Esophagus squamous epithelium (tissue), 5 donors: ENCODE measurements around the gene TNIK. TPM values are rescaled to one million over a fixed set of nuclear protein-coding genes. Genes with fewer than 3 reads are reported as not detected.

Source experiments
- DNase-seq: peaks from one replicate; lab custom pipeline; 2025; lab: John Stamatoyannopoulos, UW
- H3K27ac ChIP-seq, 4 donors: fragments of 200-600 bp; sonication (generic); one replicate each; pipeline ENCODE4 v1.5.1; 2016 to 2019; ENCODE audit warnings: mild to moderate bottlenecking in 1 of 4
- H3K27me3 ChIP-seq, 4 donors: fragments of 200-600 bp; sonication (generic); 1 replicate in 3 of 4; 2 replicates in 1 of 4; pipeline versions ENCODE4 v1.5.1 to v1.6.0; 2017 to 2021; ENCODE audit warnings: antibody characterized with exemption in 1 of 4
- H3K36me3 ChIP-seq, 3 donors: fragments of 200-600 bp; sonication (generic); one replicate each; pipeline ENCODE4 v1.5.1; 2016 to 2019
- H3K4me1 ChIP-seq, 3 donors: fragments of 200-600 bp; sonication (generic); one replicate each; pipeline ENCODE4 v1.5.1; 2017 to 2019
- H3K4me3 ChIP-seq, 4 donors: fragments of 200-600 bp; sonication (generic); 1 replicate in 3 of 4; 2 replicates in 1 of 4; pipeline ENCODE4 v1.5.1; 2016 to 2019; ENCODE audit warnings: mild to moderate bottlenecking in 2 of 4, moderate library complexity in 1 of 4
- H3K9me3 ChIP-seq, 3 donors: fragments of 200-600 bp; sonication (generic); one replicate each; pipeline ENCODE4 v1.5.1; 2016 to 2019
- POLR2A ChIP-seq, 4 donors: fragments of 450-650 bp; IDR thresholded peaks; one replicate each; pipeline ENCODE4 v1.6.1; 2017; ENCODE audit warnings: antibody characterized with exemption in 4 of 4, mild to moderate bottlenecking in 4 of 4, moderate library complexity in 3 of 4
- WGBS, 2 donors: methylation state at CpG; one replicate each; pipeline ENCODE4 v1.1.5; 2018; 5-methylcytosine and 5-hydroxymethylcytosine counted together
- intact Hi-C: fragments of 100-400 bp; cut with DNase I; formaldehyde crosslinking; loops from one replicate; pipeline ENCODE4 v1.15.0; 2022
- total RNA-seq, 4 donors: library from RNA; depleted of rRNA; stranded (reverse); fragments of >200 nt; gene quantifications; one replicate each; pipeline ENCODE4 v1.1.0, GENCODE V29; 2016
- TF ChIP-seq, protein P1 (sequence below), 6 experiments: fragments of 450-650 bp in 4 of 6; fragments of 200-600 bp in 2 of 6; sonication (generic) in 2 of 6; IDR thresholded peaks; one replicate each; pipeline ENCODE4 v1.5.1; 2016 to 2019; ENCODE audit warnings: antibody characterized with exemption in 6 of 6, mild to moderate bottlenecking in 4 of 6, moderate library complexity in 4 of 6
- donor health status: DM: yes; HTN: yes; CAD: no.

Gene TNIK
- total RNA-seq, 4 donors from 2014 or later: 2.2 to 11.6 (median 4.7) TPM

- Histone ChIP-seq H3K4me1 (no peaks in the 10 kb centered on the region), H3K27ac (no peak overlapping the region), H3K27me3 (no peaks in the 10 kb centered on the region), H3K9me3 (no peaks in the 10 kb centered on the region), H3K4me3 (no peak overlapping the region), H3K36me3 (peaks cover 0 to 12% (median 0%) of the 10 kb centered on the region in 3 donors)
- WGBS, 2 donors: 94% methylated on average over 10 of the region's 10 CpGs; no CpG with 5 or more reads in 1 of the 2 donors
- no peak for DNase-seq
- intact Hi-C loops: no loop called here
- TF ChIP-seq, protein P1, sequence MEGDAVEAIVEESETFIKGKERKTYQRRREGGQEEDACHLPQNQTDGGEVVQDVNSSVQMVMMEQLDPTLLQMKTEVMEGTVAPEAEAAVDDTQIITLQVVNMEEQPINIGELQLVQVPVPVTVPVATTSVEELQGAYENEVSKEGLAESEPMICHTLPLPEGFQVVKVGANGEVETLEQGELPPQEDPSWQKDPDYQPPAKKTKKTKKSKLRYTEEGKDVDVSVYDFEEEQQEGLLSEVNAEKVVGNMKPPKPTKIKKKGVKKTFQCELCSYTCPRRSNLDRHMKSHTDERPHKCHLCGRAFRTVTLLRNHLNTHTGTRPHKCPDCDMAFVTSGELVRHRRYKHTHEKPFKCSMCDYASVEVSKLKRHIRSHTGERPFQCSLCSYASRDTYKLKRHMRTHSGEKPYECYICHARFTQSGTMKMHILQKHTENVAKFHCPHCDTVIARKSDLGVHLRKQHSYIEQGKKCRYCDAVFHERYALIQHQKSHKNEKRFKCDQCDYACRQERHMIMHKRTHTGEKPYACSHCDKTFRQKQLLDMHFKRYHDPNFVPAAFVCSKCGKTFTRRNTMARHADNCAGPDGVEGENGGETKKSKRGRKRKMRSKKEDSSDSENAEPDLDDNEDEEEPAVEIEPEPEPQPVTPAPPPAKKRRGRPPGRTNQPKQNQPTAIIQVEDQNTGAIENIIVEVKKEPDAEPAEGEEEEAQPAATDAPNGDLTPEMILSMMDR (IDR thresholded peaks at IDR 0.05): no peak
Observed at GRCh38 chr3:171140246-171140645, 320.0 kb downstream of the TNIK start.

GRCh38 chr3:171138027-171138426, 322.2 kb downstream of the TNIK start:
- no peak for DNase-seq
- Histone ChIP-seq H3K36me3 (peaks cover 0 to 12% (median 0%) of the 10 kb centered on the region in 3 donors), H3K9me3 (no peaks in the 10 kb centered on the region), H3K27me3 (no peaks in the 10 kb centered on the region), H3K4me3 (no peak overlapping the region), H3K4me1 (no peaks in the 10 kb centered on the region), H3K27ac (no peak overlapping the region)
- TF ChIP-seq, protein P1 (IDR thresholded peaks at IDR 0.05): no peak
- TF ChIP-seq POLR2A (IDR thresholded peaks at IDR 0.05): no peak
- intact Hi-C loops: no loop called here
- 94 to 100% methylated on average over 2 of the region's 2 CpGs for WGBS, 2 donors

DNA sequence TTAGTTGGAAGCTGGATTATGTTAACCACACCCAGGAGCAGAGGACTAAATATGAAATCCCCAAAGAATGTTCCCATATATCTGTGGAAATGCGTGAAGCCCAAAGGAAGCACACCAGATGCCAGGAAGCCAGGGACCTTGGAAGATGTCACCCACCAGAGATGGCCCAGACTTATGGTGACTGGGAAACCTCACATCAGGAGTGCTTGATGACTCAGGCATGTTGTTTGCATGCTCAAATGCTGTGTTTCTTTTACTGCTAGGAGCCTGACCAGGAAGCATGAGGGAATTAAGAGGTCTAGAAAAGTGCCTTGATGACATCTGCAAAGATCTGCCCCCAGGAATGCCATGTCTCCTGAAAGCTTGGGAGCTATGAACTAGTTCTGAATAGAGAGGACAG, 324.7 kb downstream of the TNIK start:
- H3K9me3 ChIP-seq: no peaks in the 10 kb centered on the region
- no peaks in the 10 kb centered on the region for H3K27me3 ChIP-seq
- TF ChIP-seq, protein P1 (IDR thresholded peaks at IDR 0.05): no peak
- no peak for TF ChIP-seq POLR2A (IDR thresholded peaks at IDR 0.05)
- H3K4me3 ChIP-seq: no peak overlapping the region
- peaks cover 0 to 11% (median 0%) of the 10 kb centered on the region in 3 donors for H3K36me3 ChIP-seq
- no peaks in the 10 kb centered on the region for H3K4me1 ChIP-seq
- no peak for DNase-seq
- WGBS, 2 donors: 63 to 64% methylated on average over 1 of the region's 1 CpG
- intact Hi-C loops: no loop called here
- no peak overlapping the region for H3K27ac ChIP-seq

DNA sequence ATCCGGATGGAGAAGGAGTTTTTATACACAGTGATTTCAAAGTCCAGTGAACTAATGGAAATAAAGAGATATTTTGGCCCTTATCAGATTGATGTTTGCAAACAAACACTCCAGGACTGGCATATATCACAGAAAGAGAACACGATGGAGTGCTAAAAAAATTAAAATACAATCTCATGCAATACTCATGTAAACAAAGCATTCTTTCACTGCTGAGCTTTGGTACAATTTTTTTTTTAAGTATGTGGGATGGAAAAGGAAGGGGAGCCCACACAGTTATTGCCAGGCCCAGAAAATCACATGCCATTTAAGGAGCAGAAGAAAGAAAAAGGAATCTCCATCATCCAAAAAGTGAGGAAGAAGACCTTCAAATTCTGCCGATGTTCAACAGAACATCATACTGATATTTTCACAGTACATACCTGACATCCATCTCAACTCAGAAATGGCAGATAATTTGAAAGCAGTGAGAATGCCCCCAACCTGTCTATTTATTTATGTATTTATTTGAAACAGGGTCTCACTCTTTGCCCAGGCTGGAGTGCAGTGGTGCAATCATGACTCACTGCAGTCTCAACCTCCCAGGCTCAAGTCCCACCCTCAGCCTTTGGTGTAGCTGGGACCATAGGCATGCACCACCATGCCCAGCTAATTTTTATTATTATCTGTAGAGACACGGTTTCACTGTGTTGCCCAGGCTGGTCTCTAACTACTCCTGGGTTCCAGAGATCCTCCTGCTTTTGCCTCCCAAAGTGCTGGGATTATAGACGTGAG, 326.2 kb downstream of the TNIK start:
- 62 to 75% methylated on average over 5 of the region's 5 CpGs for WGBS, 2 donors
- intact Hi-C loops: no loop called here

GRCh38 chr3:171133337-171133736, 326.9 kb downstream of the TNIK start:
- DNase-seq: no peak
- H3K4me3 ChIP-seq: no peak overlapping the region
- peaks cover 0 to 5% (median 0%) of the 10 kb centered on the region in 3 donors for H3K36me3 ChIP-seq
- H3K9me3 ChIP-seq: no peaks in the 10 kb centered on the region
- intact Hi-C loops: no loop called here
- H3K27me3 ChIP-seq: no peaks in the 10 kb centered on the region
- H3K4me1 ChIP-seq: no peaks in the 10 kb centered on the region
- H3K27ac ChIP-seq: no peak overlapping the region
- 78 to 82% methylated on average over 5 of the region's 5 CpGs for WGBS, 2 donors
- TF ChIP-seq POLR2A (IDR thresholded peaks at IDR 0.05): no peak
- TF ChIP-seq, protein P1 (IDR thresholded peaks at IDR 0.05): no peak

More for the DNA sequence above, 326.2 kb downstream of the TNIK start:
- Histone ChIP-seq H3K4me3 (no peak overlapping the region), H3K4me1 (no peaks in the 10 kb centered on the region), H3K27ac (no peak overlapping the region), H3K36me3 (peaks cover 0 to 5% (median 0%) of the 10 kb centered on the region in 3 donors), H3K9me3 (no peaks in the 10 kb centered on the region), H3K27me3 (no peaks in the 10 kb centered on the region)
- DNase-seq: no peak
- TF ChIP-seq, protein P1 (IDR thresholded peaks at IDR 0.05): no peak
- TF ChIP-seq POLR2A (IDR thresholded peaks at IDR 0.05): no peak
